Measurements from ENCODE around the gene GFPT2. TPM values are rescaled to one million over a fixed set of nuclear protein-coding genes. Genes with fewer than 3 reads are reported as not detected.

Gene GFPT2
- total and polyA plus RNA-seq, 10 of the 15 experiments (the other 5 are each of a cell fraction or from before 2014, with no cell fraction given): 0.05 to 0.33 (median 0.11) TPM; not detected in 4

GRCh38 chr5:180303226-180304015, 49.7 kb downstream of the GFPT2 start:
- intact Hi-C loops (cut with micrococcal nuclease; ENCODE audit: unreplicated experiment): no loop called here
- H3K4me1 ChIP-seq (ENCODE audit: control insufficient read depth, insufficient read depth, low read length): no peaks in the 10 kb centered on the region
- H2AFZ ChIP-seq (ENCODE audit: control insufficient read depth, low read depth, low read length): no peak overlapping the region
- no peak overlapping the region for H3K27ac ChIP-seq (ENCODE audit: control insufficient read depth, insufficient read depth)
- DNase-seq (ENCODE audit: low read depth, low spot score) (no peak), ATAC-seq (no peak; the same call in 1 of the 3 replicates), FAIRE-seq (no peak)
- SMC1A ChIA-PET (ENCODE audit: uncharacterized antibody, unreplicated experiment): no interaction called here
- no peaks in the 10 kb centered on the region for H3K36me3 ChIP-seq (ENCODE audit: control insufficient read depth in 2 of 2, insufficient read depth in 2 of 2, low read length in 1 of 2)
- 64% methylated on average over 17 of the region's 17 CpGs for WGBS (ENCODE audit: insufficient coverage, insufficient replicate concordance, low lambda C conversion rate, missing lambda C conversion rate)
- H4K20me1 ChIP-seq (ENCODE audit: control insufficient read depth, insufficient read depth): no peaks in the 10 kb centered on the region
- H3K4me3 ChIP-seq: no peak overlapping the region
- peaks cover 0 to 3% of the 10 kb centered on the region in 2 experiments; a peak in 2 of 4 replicates for H3K27me3 ChIP-seq (replicated peaks in 1 of 2; ENCODE audit: control insufficient read depth in 2 of 2, insufficient read depth in 2 of 2, low read length in 1 of 2)
- no peaks in the 10 kb centered on the region for H3K79me2 ChIP-seq (ENCODE audit: control insufficient read depth, insufficient read depth, low read length)
- no peak overlapping the region for H3K9ac ChIP-seq (ENCODE audit: control insufficient read depth, insufficient read depth, low read length)
- RAD21 ChIA-PET (ENCODE audit: unreplicated experiment): interaction anchor here (1.9 kb wide), 1 partner anchor 10 kb away, joined by 4 read pairs; no protein-coding TSS in a partner anchor
- in situ Hi-C loops (cut with MboI): no loop called here
- CTCF ChIA-PET: interaction anchor here (0.6 to 8.8 kb wide), 5 partner anchors 9 to 25 kb away, joined by 3 to 40 read pairs (median 5); no protein-coding TSS in a partner anchor
- POLR2A ChIA-PET: no interaction called here
- no peaks in the 10 kb centered on the region for H3K9me3 ChIP-seq (replicated peaks; ENCODE audit: control insufficient read depth, insufficient read depth, low read length)
- no peak overlapping the region for H3K4me2 ChIP-seq (ENCODE audit: control insufficient read depth, insufficient read depth)
- no TSS peak for BruUV-seq (replicated peaks)
- TF ChIP-seq CHD4 (IDR thresholded peaks at IDR 0.05) (no peak), CREM (IDR thresholded peaks at IDR 0.05; ENCODE audit: low read depth) (no peak), ESRRA (IDR thresholded peaks at IDR 0.05; ENCODE audit: low read length) (no peak), MTA3 (IDR thresholded peaks at IDR 0.05; ENCODE audit: borderline replicate concordance, low read length) (no peak), ZBTB4 (CRISPR knock-in tag; IDR thresholded peaks at IDR 0.05) (no peak), CTCF (IDR thresholded peaks at IDR 0.05 in 2 of 3, conservative IDR thresholded peaks at IDR 0.05 in 1 of 3; ENCODE audit: control insufficient read depth in 2 of 3, extremely low read depth in 1 of 3, insufficient read depth in 1 of 3, low read depth in 3 of 3, low read length in 3 of 3) (no peak), E2F8 (IDR thresholded peaks at IDR 0.05; ENCODE audit: low read depth, partially characterized antibody) (no peak), WRNIP1 (IDR thresholded peaks at IDR 0.05; ENCODE audit: borderline replicate concordance, low read depth, low read length) (no peak), GABPA (IDR thresholded peaks at IDR 0.05; ENCODE audit: low read depth) (no peak), SUZ12 (IDR thresholded peaks at IDR 0.05; ENCODE audit: unreplicated experiment) (no peak), GATAD2B (conservative IDR thresholded peaks at IDR 0.05; ENCODE audit: low read depth) (no peak), PAX5 (IDR thresholded peaks at IDR 0.05; ENCODE audit: borderline replicate concordance, low read depth, low read length) (no peak), HSF1 (IDR thresholded peaks at IDR 0.05; ENCODE audit: low read depth, low read length) (no peak), MYB (IDR thresholded peaks at IDR 0.05; ENCODE audit: borderline replicate concordance, low read depth, low read length) (no peak)

All from GM12878 (cell line).